HCT116 (cell line): ENCODE data around the gene CCSER1. TPM values are rescaled to one million over a fixed set of nuclear protein-coding genes. Genes with fewer than 3 reads are reported as not detected.

ENCODE experiments used
- ATAC-seq: fragments of 200-7000 bp; cut with Tn5 transposase; 2 replicates; pipeline ENCODE4 v1.9.1; 2020; ENCODE audit warnings: mild to moderate bottlenecking, moderate library complexity
- BruUV-seq: library from RNA; stranded (reverse); fragments of 400-500 nt; replicated peaks from 2 replicates; lab custom pipeline; 2021; lab: Mats Ljungman, UMichigan
- CTCF ChIA-PET: fragments of 300-600 bp; sonication (Branson Sonifier 250); formaldehyde crosslinking; loops from one replicate; lab custom pipeline; 2021; ENCODE audit warnings: antibody characterized with exemption; lab: Charles Lee
- POLR2A ChIA-PET: fragments of 300-600, 350-600 bp; sonication (Branson Sonifier 250); formaldehyde crosslinking; loops from one replicate; lab custom pipeline; 2021; ENCODE audit warnings: antibody characterized with exemption; lab: Charles Lee
- RAD21 ChIA-PET, 2 experiments: fragments of 300-600 bp; sonication (Branson Sonifier 250); formaldehyde crosslinking; loops; one replicate each; lab custom pipeline; 2023; ENCODE audit warnings: low total read pairs in 2 of 2; ENCODE audit not compliant: uncharacterized antibody in 2 of 2, unreplicated experiment in 2 of 2, low non-redundant PET in 1 of 2; lab: Charles Lee
- DNase-seq: peaks from one replicate; pipeline ENCODE4 v3.0.0-alpha.2; 2010; ENCODE audit warnings: low read depth, low spot score
- H2AFZ ChIP-seq: fragments of 200-600 bp; shearing (Covaris generic), sonication (generic); 2 replicates; pipeline ENCODE4 v1.6.1; 2017; ENCODE audit warnings: low read depth, mixed run types, mixed read lengths, antibody characterized with exemption, low read length; ENCODE audit not compliant: poor library complexity, severe bottlenecking
- H3K27ac ChIP-seq: 2 replicates; pipeline ENCODE4 v1.5.1; 2012; ENCODE audit warnings: low read depth, low read length
- H3K27me3 ChIP-seq: fragments of 200-600 bp; sonication (generic); 2 replicates; pipeline ENCODE4 v1.6.1; 2016; ENCODE audit warnings: mixed run types, low read length, mixed read lengths; ENCODE audit not compliant: insufficient read depth
- H3K36me3 ChIP-seq, 2 experiments: fragments of 200-500 bp in 1 of 2; fragments of 200-600 bp in 1 of 2; sonication (Bioruptor generic) in 1 of 2; sonication (generic) in 1 of 2; 2 replicates each; pipeline versions ENCODE4 v1.5.1 to v1.6.1; 2014 to 2016; ENCODE audit warnings: low read length in 2 of 2, inconsistent platforms in 1 of 2, mixed read lengths in 1 of 2, mixed run types in 1 of 2; ENCODE audit not compliant: insufficient read depth in 2 of 2, control insufficient read depth in 1 of 2
- H3K4me1 ChIP-seq, 2 experiments: fragments of 200-600 bp in 1 of 2; sonication (generic) in 1 of 2; 2 replicates each; pipeline versions ENCODE4 v1.5.1 to v1.6.1; 2012 to 2017; ENCODE audit warnings: low read length in 2 of 2, inconsistent platforms in 1 of 2, mild to moderate bottlenecking in 1 of 2, mixed read lengths in 1 of 2, mixed run types in 1 of 2, moderate library complexity in 1 of 2; ENCODE audit not compliant: insufficient read depth in 2 of 2, control insufficient read depth in 1 of 2
- H3K4me2 ChIP-seq: fragments of 200-600 bp; sonication (generic); 2 replicates; pipeline ENCODE4 v1.6.1; 2017; ENCODE audit warnings: mixed run types, low read length, mixed read lengths
- H3K4me3 ChIP-seq, 2 experiments: fragments of 200-600 bp in 1 of 2; sonication (generic) in 1 of 2; replicated peaks in 1 of 2; 2 replicates each; pipeline ENCODE4 v1.5.1; 2011 to 2016; ENCODE audit warnings: low read length in 2 of 2, control low read depth in 1 of 2, low read depth in 1 of 2, mild to moderate bottlenecking in 1 of 2, mixed read lengths in 1 of 2, mixed run types in 1 of 2
- H3K79me2 ChIP-seq: fragments of 200-600 bp; sonication (generic); 2 replicates; pipeline ENCODE4 v1.6.1; 2017; ENCODE audit warnings: mild to moderate bottlenecking, mixed run types, low read length, moderate library complexity, mixed read lengths; ENCODE audit not compliant: insufficient read depth
- H3K9ac ChIP-seq: fragments of 200-600 bp; sonication (generic); 2 replicates; pipeline ENCODE4 v1.6.1; 2016; ENCODE audit warnings: low read length, mixed read lengths
- H3K9me2 ChIP-seq: fragments of 200-600 bp; sonication (generic), shearing (Covaris generic); 2 replicates; pipeline ENCODE4 v1.6.1; 2017; ENCODE audit warnings: mixed run types, mild to moderate bottlenecking, moderate library complexity; ENCODE audit not compliant: insufficient read depth
- H3K9me3 ChIP-seq, 2 experiments: fragments of 200-500 bp in 1 of 2; fragments of 200-600 bp in 1 of 2; sonication (Bioruptor generic) in 1 of 2; sonication (generic) in 1 of 2; 2 replicates each; pipeline ENCODE4 v1.6.1; 2014 to 2017; ENCODE audit warnings: low read length in 2 of 2, mixed read lengths in 2 of 2, inconsistent platforms in 1 of 2, low read depth in 1 of 2, mild to moderate bottlenecking in 1 of 2, mixed run types in 1 of 2, moderate library complexity in 1 of 2; ENCODE audit not compliant: control insufficient read depth in 1 of 2, insufficient read depth in 1 of 2
- H4K20me1 ChIP-seq: fragments of 200-600 bp; sonication (generic), shearing (Covaris generic); 2 replicates; pipeline ENCODE4 v1.6.1; 2017; ENCODE audit warnings: mixed run types, mild to moderate bottlenecking, moderate library complexity; ENCODE audit not compliant: insufficient read depth
- CBX3 ChIP-seq: IDR thresholded peaks from 2 replicates; pipeline ENCODE4 v1.6.1; 2012; ENCODE audit warnings: low read depth
- CTCF ChIP-seq, 3 experiments: fragments of 200-600 bp in 1 of 3; sonication (generic) in 1 of 3; IDR thresholded peaks in 2 of 3; conservative IDR thresholded peaks in 1 of 3; 2 replicates each; pipeline ENCODE4 v1.5.1; 2012 to 2017; ENCODE audit warnings: low read depth in 2 of 3, low read length in 2 of 3, antibody characterized with exemption in 1 of 3, borderline replicate concordance in 1 of 3, control low read depth in 1 of 3, mild to moderate bottlenecking in 1 of 3, mixed read lengths in 1 of 3, mixed run types in 1 of 3, moderate library complexity in 1 of 3; ENCODE audit not compliant: insufficient read depth in 1 of 3
- EZH2phosphoT487 ChIP-seq: fragments of 200-600 bp; IDR thresholded peaks from 2 replicates; pipeline ENCODE4 v1.6.1; 2018; ENCODE audit warnings: antibody characterized with exemption, borderline replicate concordance
- FOSL1 ChIP-seq: IDR thresholded peaks from 2 replicates; pipeline ENCODE4 v1.6.1; 2012; ENCODE audit warnings: low read depth
- JUND ChIP-seq: IDR thresholded peaks from 2 replicates; pipeline ENCODE4 v1.6.1; 2012
- MAX ChIP-seq: IDR thresholded peaks from 2 replicates; pipeline ENCODE4 v1.6.1; 2012
- POLR2A ChIP-seq: IDR thresholded peaks from 2 replicates; pipeline ENCODE4 v1.7.0; 2011; ENCODE audit warnings: borderline replicate concordance; ENCODE audit not compliant: insufficient read depth, insufficient read length; ENCODE audit errors: extremely low read depth
- POLR2AphosphoS5 ChIP-seq: IDR thresholded peaks from 2 replicates; pipeline ENCODE4 v1.6.1; 2011; ENCODE audit warnings: mild to moderate bottlenecking, low read depth, low read length, moderate library complexity
- RAD21 ChIP-seq: IDR thresholded peaks from 2 replicates; pipeline ENCODE4 v1.6.1; 2012; ENCODE audit warnings: low read depth, mild to moderate bottlenecking
- SIN3A ChIP-seq: IDR thresholded peaks from 2 replicates; pipeline ENCODE4 v1.6.1; 2012; ENCODE audit warnings: low read depth
- TCF7L2 ChIP-seq: IDR thresholded peaks from 2 replicates; pipeline ENCODE4 v1.7.0; 2011; ENCODE audit warnings: borderline replicate concordance, inconsistent platforms; ENCODE audit not compliant: insufficient read depth, insufficient read length; ENCODE audit errors: extremely low read depth
- ZNF274 ChIP-seq: fragments of 200-500 bp; sonication (Bioruptor generic); IDR thresholded peaks from 2 replicates; pipeline ENCODE4 v1.6.1; 2014; ENCODE audit warnings: mild to moderate bottlenecking, low read depth, low read length, inconsistent platforms
- intact Hi-C: fragments of 100-400 bp; cut with micrococcal nuclease; formaldehyde crosslinking; loops from 2 replicates; pipeline ENCODE4 v1.10.0; 2022
- total RNA-seq: library from RNA; stranded (reverse); gene quantifications from one replicate; pipeline ENCODE4 v1.2.1, GENCODE V29; 2021; ENCODE audit not compliant: unreplicated experiment

The CCSER1 gene
- total RNA-seq, 1 experiment from 2014 or later, result 6.7 TPM

- Histone ChIP-seq H3K36me3 (no peaks in the 10 kb centered on the region), H4K20me1 (no peaks in the 10 kb centered on the region), H3K27ac (no peak overlapping the region), H3K4me2 (no peak overlapping the region), H3K9ac (no peak overlapping the region), H3K27me3 (no peaks in the 10 kb centered on the region), H3K4me3 (no peak overlapping the region), H3K9me3 (no peaks in the 10 kb centered on the region), H3K9me2 (no peaks in the 10 kb centered on the region), H3K79me2 (no peaks in the 10 kb centered on the region), H2AFZ (no peak overlapping the region), H3K4me1 (no peaks in the 10 kb centered on the region)
- ChIA-PET RAD21 (no interaction called here), POLR2A (no interaction called here), CTCF (no interaction called here)
- intact Hi-C loops, result no loop called here
- TF ChIP-seq SIN3A (no peak), CTCF (IDR thresholded peaks at IDR 0.05 in 2 of 3, conservative IDR thresholded peaks at IDR 0.05 in 1 of 3; ENCODE audit: borderline replicate concordance in 1 of 3, insufficient read depth in 1 of 3, low read depth in 2 of 3, low read length in 2 of 3) (no peak), CBX3 (no peak), EZH2phosphoT487 (no peak), FOSL1 (no peak), ZNF274 (no peak), MAX (no peak), JUND (no peak), POLR2AphosphoS5 (no peak), TCF7L2 (no peak), RAD21 (no peak), POLR2A (no peak)
- ATAC-seq (no peak), DNase-seq (no peak)
- no TSS peak for BruUV-seq
Measured at GRCh38 chr4:90495936-90496335, 368.7 kb downstream of the CCSER1 start.
